ENCODE results near the gene SLC15A3.
"Not testable (repeated sequence)": the region's sequence is repeated elsewhere in the genome, so short reads cannot be mapped to it uniquely, and the experiment has no call there.

The SLC15A3 gene

DNA sequence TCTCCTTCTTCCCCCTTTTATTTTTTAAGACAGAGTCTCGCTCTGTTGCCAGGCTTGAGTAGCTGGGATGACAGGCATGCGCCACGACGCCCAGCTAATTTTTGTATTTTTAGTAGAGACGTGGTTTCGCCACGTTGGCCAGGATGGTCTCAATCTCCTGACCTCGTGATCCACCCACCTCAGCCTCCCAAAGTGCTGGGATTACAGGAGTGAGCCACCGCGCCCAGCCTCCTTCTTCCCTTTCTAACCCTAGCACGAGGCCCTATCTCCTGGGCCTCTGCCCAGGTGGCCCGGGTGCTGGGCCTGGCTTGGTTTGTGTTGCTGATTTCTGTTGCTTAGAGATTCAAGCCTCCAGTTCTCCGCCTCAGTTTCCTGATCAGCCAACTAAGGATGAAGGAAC is 22.3 kb upstream of the SLC15A3 start:
- not testable (repeated sequence) for FAIRE-seq

DNA sequence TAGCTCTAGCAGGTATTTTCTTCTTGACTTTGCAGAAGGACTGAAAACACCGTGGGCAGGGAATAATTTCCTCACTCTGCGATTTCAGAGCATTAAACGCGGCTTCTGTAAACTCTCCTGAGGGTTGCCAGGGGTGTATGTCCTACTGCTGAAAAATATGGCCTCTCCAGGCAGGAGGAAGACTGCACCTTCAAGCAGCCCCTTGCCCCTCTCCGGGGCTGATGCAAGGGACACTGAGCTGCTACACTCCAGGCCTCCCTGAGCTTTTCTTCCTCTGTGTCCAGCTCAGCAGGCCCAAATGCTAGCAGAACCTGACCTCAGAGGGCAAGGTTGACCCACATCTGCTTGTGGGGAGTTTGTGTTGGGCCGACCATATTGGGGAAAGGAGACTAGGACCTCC is 21.7 kb upstream of the SLC15A3 start:
- FAIRE-seq, result no peak

DNA sequence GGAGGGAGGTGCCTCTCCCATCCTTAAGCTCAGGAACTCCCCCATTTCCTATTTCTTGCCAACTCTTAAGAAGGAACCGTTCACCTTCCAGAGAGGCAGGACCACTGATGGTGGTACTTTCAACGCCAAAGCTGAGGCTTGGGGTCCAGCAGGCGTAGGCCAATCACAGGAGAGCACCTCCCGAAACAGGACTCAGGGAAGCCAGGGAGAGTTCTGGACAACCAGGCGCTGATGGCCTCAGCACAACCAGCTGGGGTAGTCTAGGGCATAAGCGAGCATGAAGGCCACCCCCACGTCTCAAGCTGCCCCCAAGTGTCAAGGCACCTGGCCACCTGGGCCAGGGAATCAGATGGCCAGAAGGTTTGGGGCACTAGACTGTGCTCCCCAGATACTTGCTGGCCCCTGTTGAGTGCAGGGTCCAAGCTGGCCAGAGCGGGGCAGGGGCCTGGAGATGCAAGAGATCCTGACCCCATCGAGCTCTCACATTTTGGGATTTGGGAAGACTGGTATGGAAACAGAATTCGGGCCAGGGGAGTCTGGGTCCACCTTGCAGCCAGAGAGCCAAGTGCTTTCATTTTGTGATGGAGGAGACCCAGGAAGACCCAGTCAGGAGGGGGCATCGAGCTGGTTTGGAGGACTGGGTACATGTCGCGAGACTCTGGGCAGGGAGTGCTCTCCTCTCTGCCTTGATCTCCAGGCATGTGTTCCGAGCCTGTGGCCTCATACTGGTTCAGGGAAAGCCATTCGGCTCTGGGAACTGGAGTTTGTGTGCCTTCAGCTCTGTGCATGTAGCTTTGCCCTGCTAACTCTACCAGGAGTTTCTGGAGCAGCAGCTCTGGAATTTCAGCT is 20.4 kb upstream of the SLC15A3 start:
- no peak for FAIRE-seq

DNA sequence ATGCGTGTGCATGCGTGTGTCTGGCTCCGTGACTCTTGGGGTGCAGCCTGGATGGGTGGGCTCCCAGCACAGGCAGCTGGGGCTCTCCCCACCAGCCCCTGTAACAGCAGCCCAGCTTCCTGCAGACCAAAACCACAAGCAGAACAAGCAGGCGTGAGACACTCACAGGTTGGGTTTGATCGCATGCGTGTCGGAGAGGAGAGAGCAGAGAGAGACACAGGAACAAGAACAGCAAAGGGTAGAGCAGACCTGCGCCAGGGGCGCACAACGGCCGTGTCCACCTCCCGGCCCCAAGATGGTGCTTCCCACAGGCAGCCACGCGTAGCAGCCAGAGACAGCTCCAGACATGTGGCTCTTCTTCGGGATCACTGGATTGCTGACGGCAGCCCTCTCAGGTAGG is 19.5 kb upstream of the SLC15A3 start, which contains the start of gene CD6:
CD6 (plus strand) TSS at position 161 of the 400 bp plus-strand sequence; CDS start at position 347, 186 bp downstream.
- FAIRE-seq, result no peak

DNA sequence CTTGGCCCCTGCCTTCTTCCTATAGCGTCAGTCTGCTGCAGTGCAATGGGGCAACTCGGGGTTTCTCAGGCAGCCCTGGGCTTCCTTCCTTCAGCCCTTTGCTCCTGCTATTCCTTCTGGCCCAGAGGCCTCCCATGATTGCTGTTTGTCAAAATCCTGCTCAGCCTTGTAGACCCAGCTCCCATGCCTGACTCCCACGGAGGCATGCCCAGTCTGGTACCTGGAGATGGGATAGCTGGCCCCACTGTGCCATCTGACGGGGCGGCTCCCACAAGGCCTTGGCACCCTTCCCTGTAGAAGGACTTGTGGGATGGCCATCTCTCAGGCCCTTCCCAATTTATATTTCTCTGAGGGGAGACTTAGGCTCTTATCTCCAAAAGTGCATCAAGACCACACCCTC is 18.9 kb upstream of the SLC15A3 start:
- no peak for FAIRE-seq

DNA sequence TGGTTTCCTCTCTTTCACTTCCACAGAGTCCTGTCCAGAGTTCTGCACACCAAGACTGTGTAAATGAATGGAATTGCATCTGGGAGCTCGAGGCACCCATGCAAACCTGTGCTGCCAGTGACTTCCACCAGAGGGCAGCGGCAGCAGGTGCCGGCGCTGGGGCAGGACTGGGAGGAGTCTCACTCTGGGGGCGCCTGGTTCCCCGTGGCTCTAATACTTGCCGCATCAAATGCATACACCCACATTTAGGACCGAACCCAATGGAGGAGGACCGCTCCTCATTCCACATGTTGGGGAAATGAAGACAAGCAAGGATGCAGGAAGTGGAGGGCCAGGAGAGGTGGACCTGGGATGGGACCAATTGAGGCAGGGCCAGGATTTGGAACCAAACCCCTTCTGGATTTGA is 18.4 kb upstream of the SLC15A3 start:
- FAIRE-seq, result no peak

DNA sequence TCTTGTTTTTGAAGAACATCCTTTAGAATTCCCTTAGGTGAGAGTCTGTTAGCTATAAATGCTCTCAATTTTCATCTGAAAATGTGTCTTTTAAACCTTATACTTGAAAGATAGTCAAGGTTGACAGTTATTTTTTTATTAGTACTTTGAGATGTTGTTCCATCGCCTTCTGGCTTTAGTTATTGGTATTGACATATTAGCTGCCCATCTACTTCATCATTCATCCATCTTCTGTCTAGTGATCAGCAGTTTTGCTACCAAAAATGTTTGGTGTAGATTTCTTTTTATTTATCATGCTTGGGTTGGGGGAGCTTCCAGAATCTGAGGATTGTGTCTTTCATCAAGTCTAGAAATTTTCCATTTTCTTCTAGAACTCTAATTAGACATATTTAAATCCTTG is 16.2 kb upstream of the SLC15A3 start:
- FAIRE-seq, result no peak

DNA sequence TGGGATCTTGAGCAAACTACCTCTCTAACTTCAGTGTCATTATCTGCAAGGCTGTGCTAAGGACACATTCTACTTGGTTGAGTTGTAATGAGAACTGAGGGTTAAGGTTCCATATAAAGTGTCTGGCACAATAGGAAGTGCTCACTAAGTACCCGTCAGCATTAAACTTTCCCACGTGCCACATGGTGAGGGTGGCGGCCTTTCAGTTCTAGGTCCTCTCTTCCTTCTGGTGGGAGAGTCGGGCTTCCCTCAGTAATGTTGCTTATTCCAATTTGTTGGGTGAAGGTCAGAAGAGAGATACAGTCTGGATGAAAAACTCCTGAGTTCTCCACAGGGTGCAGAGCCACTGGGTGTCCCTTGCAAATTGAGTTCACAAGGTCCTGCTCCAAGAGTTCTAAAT is 14.9 kb upstream of the SLC15A3 start:
- no peak for FAIRE-seq

DNA sequence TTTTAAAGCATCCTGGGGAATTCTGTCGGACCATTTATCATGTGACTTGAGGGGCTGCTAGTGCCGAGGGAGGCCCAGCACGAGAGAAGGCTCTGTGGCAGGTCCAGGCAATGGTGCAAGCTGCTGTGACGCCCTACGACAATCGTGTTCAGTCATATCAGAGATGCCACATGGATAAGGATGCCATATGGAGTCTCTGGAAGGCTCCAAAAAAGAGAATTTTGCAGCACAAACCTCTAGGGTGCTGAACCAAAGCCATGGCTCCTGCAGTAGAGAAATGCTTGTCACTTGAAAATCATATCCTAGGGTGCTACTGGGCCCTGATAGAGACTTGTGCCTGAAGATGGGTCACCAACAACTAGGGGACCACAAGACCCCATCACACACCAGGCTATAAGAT is 12.8 kb upstream of the SLC15A3 start:
- no peak for FAIRE-seq

DNA sequence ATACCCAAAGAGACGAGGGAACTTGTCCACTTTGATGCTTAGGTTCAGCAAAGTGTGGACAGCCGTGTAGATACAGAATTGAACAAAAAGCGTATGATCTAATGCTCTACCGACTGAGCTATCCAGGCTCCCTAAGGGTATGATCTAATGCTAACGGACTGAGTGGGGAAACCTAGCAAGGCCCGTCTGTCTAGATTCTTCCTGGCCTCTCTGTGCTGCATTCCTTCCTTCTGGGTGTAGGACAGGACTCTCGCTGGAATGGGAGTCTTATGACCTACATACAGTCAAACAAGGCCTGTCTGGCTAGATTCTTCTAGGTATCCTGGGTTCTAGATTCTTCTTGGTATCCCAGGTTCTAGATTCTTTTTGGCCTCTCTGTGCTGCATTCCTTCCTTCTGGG is 8.4 kb upstream of the SLC15A3 start:
- FAIRE-seq, result no peak

DNA sequence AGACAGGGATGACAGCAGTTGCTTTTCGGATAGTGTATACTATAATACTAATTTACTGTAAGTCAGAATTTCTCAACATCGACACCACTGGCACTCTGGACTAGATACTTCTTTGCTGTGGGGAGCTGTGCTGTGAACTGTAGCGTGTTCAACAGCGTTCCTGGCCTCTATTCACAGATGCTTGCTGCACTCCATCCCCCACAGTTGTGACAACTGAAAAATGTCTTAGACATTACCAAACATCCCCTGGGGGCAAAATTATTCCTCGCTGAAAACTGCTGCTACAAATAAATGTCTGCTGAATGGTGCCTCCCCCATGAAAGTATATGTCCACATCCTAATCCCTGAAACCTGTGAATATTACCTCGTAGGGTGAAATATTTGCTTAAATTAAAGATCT is 7.5 kb upstream of the SLC15A3 start:
- no peak for FAIRE-seq

DNA sequence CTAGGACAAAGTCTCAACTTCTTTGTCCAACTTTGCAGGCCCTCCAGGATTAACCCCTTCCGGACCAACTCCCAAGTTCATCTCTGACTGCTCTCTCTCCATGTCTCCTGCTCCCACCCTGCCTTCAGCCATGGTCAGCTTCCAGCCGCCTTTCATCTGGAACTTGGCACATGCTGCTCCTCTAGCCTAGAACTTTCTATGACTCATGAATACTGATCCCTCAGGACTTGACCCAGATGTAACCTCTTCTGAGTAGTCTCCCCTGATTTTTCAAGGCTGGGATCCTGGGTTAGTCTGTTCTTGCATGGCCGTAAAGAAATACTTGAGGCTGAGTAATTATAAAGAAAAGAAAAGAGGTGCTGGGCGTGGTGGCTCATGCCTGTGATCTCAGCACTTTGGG is 5.2 kb upstream of the SLC15A3 start:
- no peak for FAIRE-seq

DNA sequence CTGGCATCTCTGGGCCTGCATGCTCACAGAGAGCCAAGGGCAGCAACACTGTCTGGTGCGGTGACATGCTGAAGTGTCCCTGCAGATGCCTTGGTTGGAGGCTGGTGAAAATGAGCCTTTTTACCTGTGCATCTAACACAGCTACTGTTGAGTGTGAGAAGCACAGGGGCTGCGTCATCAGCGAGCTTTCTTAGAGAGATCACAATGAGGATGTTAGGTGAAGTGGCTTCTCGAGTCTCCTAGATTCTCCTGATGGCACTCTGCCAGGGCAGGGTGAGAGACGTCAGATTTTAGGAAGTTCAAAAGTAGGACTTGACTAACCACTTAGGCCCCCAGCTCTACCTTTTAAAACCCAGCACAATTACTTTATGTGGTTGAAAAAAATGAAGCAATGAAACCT is 3.6 kb upstream of the SLC15A3 start:
- FAIRE-seq, result no peak

DNA sequence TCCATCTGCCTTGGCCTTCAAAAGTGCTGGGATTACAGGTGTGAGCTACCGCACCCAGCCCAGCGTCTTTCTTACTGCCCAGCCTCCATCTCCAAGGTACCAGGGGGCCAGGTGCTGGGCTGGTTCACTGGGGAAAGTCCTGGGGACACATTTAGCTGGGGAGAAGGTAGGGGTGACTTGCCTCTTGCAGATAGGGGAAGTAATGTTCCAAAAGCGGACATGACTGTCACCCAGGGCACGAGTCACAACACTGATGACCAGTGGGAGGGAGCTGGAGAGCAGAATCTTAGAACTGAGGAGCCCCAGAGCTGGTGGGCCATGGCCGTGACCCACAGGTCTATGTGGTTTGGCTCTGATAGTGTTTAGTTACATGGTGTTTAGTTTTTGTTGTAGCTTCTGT is 2.4 kb upstream of the SLC15A3 start:
- FAIRE-seq, result no peak

DNA sequence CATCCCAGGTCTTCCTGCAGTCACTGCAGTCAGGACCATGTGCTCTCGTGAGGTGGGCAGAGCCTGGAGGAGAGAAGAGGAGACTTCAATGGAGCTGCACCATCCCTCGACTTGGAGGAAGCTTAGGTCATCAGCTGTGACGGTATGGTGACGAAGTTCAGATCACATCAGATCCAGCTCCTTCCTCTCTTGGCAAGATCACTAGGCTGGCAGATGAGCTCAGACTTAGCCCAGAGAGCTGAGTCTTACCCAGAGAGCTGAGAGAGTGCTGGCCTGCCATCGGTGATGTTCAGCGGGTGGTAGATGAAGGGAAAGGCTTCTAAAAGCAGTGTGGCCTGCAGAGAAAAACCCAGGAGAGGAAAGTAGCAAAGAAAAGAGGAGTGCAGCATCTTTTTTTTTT is 1.8 kb upstream of the SLC15A3 start:
- no peak for FAIRE-seq

DNA sequence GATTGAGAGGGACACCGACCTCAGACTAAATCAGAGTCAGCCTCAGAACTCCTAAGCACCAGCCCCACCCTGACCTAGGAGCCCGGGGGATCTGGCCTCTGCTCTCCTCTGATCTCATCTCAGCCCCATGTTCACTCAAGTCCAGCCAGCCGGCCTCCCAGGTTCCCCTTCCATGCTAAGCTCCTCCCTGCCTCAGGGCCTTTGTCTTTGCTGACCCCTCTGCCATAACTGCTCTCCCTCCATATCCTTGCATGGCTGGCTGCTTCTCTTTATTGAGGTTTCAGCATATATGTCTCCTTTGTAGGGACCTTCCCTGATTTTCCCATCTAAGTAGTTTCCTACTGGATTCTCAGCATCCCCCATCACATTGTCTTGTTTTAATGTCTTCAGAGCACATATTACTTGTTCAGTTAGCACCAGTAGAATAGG is 780 bp upstream of the SLC15A3 start:
- no peak for FAIRE-seq

DNA sequence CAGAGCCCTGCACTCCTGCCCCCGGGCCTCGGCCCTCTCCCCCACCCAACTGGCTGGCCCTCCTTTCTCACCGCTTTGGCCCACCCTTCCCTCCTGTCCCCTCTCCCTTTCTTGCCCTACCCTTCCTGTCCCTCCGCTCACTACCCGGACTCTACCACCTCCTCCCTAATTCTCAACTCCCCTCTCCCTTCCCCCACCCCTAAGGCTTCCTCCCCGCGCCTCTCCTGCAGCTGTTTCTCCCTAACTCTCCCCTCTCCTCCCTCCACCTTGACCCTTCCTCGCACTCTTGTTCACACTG is 421 bp downstream of the SLC15A3 start:
- no peak for FAIRE-seq

DNA sequence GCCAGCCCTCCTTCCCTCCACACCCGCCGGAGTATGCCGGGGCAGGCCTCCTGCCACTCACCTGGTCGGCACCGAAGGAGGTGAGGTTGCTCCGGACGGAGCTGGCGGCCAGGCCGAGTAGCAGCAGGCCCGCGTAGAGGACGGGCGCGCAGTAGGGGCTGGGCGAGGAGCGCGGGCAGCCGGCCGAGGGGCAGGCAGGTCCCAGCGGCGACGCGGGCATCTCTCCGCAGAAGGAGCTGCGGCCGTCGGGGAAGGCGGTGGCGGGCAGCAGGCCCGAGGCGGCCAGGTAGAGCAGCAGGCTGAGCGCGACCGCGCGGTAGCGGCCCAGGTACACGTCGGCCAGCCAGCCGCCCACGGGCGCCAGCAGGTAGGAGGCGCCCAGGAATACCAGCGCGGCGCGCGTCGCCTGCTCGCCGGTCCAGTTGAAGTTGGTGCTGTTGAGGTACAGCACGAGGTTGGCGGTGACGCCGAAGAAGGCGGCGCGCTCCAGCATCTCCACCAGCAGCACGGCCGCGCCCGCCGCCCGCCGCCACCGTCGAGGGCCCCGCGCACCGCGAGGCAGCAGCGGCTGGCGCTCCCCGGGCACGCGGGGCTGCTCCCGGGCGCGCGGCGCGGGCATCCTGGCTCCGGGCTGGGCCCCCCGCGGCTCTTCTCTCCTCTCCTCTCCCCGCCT is 907 bp downstream of the SLC15A3 start:
- FAIRE-seq, result no peak

DNA sequence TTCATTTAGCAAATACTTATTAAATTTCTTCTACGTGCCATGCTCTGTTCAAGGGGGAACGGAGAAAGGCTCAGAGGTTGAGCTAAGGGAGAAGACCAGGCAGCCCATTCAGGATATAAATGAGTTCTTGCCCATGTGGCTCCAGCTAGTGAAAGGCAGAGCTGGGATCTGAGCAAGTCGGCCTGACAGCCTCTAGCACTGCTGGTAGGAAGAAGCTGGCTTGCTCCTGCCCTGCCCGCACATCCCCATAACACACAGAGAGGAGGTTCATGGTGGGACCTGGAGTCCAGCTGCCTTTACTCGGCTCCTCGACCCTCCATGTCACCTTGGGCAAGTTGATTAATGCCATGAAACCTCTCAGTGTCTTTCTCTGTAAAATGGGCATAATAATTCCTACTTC is 2.0 kb downstream of the SLC15A3 start:
- no peak for FAIRE-seq

DNA sequence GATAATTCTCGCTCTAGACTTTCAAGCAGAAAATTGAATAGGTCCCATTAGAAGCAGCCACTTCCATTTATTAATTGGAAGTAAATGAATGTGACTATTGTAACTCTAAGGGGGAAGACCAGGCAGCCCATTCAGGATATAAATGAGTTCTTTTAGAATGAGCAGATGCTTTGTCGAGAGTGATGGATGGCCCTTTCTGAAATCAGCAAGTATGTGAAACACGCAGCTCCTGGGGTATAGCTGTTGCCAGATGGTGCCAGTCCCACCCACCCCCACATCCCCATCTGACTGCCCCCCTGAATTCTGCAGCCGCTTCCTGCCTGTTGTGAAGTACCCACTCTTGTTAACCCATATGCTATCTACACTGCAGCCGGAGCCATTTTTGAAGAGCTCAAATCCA is 3.7 kb downstream of the SLC15A3 start:
- FAIRE-seq, result no peak

DNA sequence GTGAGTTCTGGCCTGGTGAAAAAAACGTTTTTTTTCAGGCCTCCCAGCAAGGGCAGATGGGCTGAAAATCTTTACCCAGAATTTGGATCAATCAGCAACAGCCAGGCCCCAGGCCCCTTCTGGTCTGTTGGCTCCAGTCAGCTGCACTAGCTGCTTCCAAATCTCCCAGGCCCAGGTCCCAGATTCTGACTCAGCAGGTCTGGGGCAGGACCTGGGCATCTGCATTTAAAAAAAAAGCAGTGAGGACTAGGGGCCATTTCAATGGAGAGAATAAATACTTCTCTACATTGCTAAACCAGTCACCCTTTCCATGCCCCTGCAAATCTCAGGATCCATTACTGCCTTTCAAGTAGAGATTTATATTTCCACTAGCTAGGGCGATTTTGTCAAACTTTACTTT is 4.3 kb downstream of the SLC15A3 start:
- FAIRE-seq, result no peak

DNA sequence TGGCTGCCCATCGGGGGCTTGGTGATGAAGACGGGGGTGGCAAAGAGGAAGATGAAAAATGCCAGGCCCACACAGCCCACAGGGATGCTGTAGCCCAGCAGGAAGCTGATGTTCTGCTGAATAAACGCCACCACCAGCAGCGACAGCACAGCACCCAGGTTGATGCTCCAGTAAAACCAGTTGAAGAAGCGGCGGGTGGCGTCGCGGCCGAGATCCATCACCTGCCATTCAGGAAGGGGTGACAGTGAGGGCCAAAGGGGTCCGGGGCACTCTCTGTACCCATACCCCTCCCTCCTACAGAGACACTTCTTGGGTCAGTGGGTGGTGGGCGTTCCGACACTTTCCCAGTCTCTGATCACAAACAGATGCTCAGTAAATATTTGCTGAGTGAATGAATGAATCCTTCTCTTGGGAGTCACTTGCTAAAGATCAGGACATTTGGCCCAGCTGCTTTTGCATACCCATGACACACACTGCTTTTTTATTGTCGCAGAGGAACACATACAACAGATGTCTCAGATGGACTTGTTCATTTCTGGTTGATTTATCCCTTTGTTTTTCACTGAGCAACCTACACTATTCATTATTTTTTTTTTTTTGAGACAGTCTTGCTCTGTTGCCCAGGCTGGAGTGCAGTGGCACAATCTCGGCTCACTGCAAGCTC is 5.2 kb downstream of the SLC15A3 start:
- FAIRE-seq, result no peak

DNA sequence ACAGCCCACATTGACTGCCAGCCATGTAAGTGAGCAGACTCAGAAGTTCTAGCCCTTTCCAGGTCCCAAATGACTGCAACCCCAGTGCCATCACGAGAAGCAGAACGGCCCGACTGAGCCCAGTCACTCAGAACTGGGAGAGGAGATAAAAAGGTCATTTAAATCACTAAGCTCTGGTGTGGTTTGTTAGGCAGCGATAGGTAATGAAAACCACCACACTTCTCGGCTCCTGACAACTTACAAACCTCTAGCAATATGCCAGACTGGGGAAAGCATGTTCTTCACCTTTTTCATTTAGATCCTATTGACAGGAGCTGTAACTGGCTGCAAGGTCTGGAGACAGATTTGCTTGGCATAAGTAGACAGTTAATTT is 6.7 kb downstream of the SLC15A3 start:
- no peak for FAIRE-seq
